IMR-90 (cell line): ENCODE results near the gene PSMA1. TPM values are rescaled to one million over a fixed set of nuclear protein-coding genes. Genes with fewer than 3 reads are reported as not detected.

Experiments used
- ATAC-seq: fragments of 200-7000 bp; cut with Tn5 transposase; 2 replicates; pipeline ENCODE4 v1.9.1; 2020; ENCODE audit warnings: low read depth, mild to moderate bottlenecking, moderate library complexity
- BruUV-seq: library from RNA; stranded (reverse); fragments of 400-500 nt; replicated peaks from 2 replicates; lab custom pipeline; 2021; lab: Mats Ljungman, UMichigan
- CTCF ChIA-PET: fragments of 300-600 bp; formaldehyde crosslinking; extraction: SDS; loops from one replicate; lab custom pipeline; 2021; ENCODE audit warnings: antibody characterized with exemption; lab: Yijun Ruan, JAX
- POLR2A ChIA-PET: fragments of 300-600 bp; sonication (Branson Sonifier 250); formaldehyde crosslinking; loops from one replicate; lab custom pipeline; 2022; ENCODE audit warnings: antibody characterized with exemption; ENCODE audit not compliant: unreplicated experiment; lab: Charles Lee
- DNase-seq: peaks from one replicate; pipeline ENCODE4 v3.0.0; 2013
- H2AFZ ChIP-seq: replicated peaks from 2 replicates; pipeline ENCODE3; 2013; ENCODE audit warnings: low read length, mild to moderate bottlenecking; ENCODE audit not compliant: poor library complexity
- H2AK5ac ChIP-seq: 2 replicates; pipeline ENCODE4 v1.6.1; 2013; ENCODE audit warnings: low read depth, low read length, inconsistent platforms
- H2AK9ac ChIP-seq: replicated peaks from 2 replicates; pipeline ENCODE3; 2013; ENCODE audit warnings: mild to moderate bottlenecking, low read depth, low read length, moderate library complexity; ENCODE audit not compliant: poor library complexity
- H2BK120ac ChIP-seq: 2 replicates; pipeline ENCODE4 v1.6.1; 2013; ENCODE audit warnings: low read depth, low read length, inconsistent platforms
- H2BK15ac ChIP-seq: 3 replicates; pipeline ENCODE4 v1.6.1; 2013; ENCODE audit warnings: low read depth, low read length, inconsistent platforms
- H2BK20ac ChIP-seq: 2 replicates; pipeline ENCODE4 v1.6.1; 2013; ENCODE audit warnings: low read depth, mild to moderate bottlenecking, inconsistent platforms, low read length, moderate library complexity
- H2BK5ac ChIP-seq: 2 replicates; pipeline ENCODE4 v1.6.1; 2013; ENCODE audit warnings: mild to moderate bottlenecking, low read depth, low read length, inconsistent platforms; ENCODE audit not compliant: poor library complexity, severe bottlenecking
- H3K14ac ChIP-seq: replicated peaks from 2 replicates; pipeline ENCODE4 v1.6.1; 2013; ENCODE audit warnings: low read depth, low read length, inconsistent platforms
- H3K18ac ChIP-seq: 2 replicates; pipeline ENCODE4 v1.6.1; 2013; ENCODE audit warnings: low read depth, low read length, control low read depth
- H3K23ac ChIP-seq: 2 replicates; pipeline ENCODE4 v1.6.1; 2013; ENCODE audit warnings: low read depth, low read length, inconsistent platforms
- H3K27ac ChIP-seq: 2 replicates; pipeline ENCODE4 v1.5.1; 2013; ENCODE audit warnings: mild to moderate bottlenecking, control low read depth, low read length; ENCODE audit not compliant: insufficient read depth
- H3K27me3 ChIP-seq: 2 replicates; pipeline ENCODE4 v1.6.1; 2013; ENCODE audit warnings: low read length; ENCODE audit not compliant: control insufficient read depth, insufficient read depth
- H3K36me3 ChIP-seq: 2 replicates; pipeline ENCODE4 v1.6.1; 2013; ENCODE audit warnings: low read length, mixed read lengths; ENCODE audit not compliant: control insufficient read depth, insufficient read depth
- H3K4ac ChIP-seq: 2 replicates; pipeline ENCODE4 v1.6.1; 2013; ENCODE audit warnings: low read depth, low read length, inconsistent platforms
- H3K4me1 ChIP-seq: 2 replicates; pipeline ENCODE4 v1.6.1; 2013; ENCODE audit warnings: low read length, mixed read lengths; ENCODE audit not compliant: control insufficient read depth, insufficient read depth
- H3K4me2 ChIP-seq: 2 replicates; pipeline ENCODE4 v1.6.1; 2013; ENCODE audit warnings: low read depth, mild to moderate bottlenecking, control low read depth, low read length, moderate library complexity
- H3K4me3 ChIP-seq: 2 replicates; pipeline ENCODE4 v1.5.1; 2013; ENCODE audit warnings: low read depth, mild to moderate bottlenecking, control low read depth, low read length, moderate library complexity; ENCODE audit not compliant: insufficient read depth
- H3K56ac ChIP-seq: 2 replicates; pipeline ENCODE4 v1.6.1; 2013; ENCODE audit warnings: low read length, inconsistent platforms; ENCODE audit not compliant: insufficient read depth; ENCODE audit errors: extremely low read depth
- H3K79me1 ChIP-seq, 2 experiments: 2 replicates each; pipeline ENCODE4 v1.6.1; 2013; ENCODE audit warnings: low read length in 2 of 2, inconsistent platforms in 1 of 2, low read depth in 1 of 2
- H3K9ac ChIP-seq: 2 replicates; pipeline ENCODE4 v1.6.1; 2013; ENCODE audit warnings: low read depth, low read length, control low read depth
- H3K9me1 ChIP-seq: 2 replicates; pipeline ENCODE4 v1.6.1; 2013; ENCODE audit warnings: low read length, inconsistent platforms; ENCODE audit not compliant: insufficient read depth
- H3K9me3 ChIP-seq: 2 replicates; pipeline ENCODE4 v1.6.1; 2013; ENCODE audit warnings: low read length; ENCODE audit not compliant: control insufficient read depth, insufficient read depth
- H4K20me1 ChIP-seq: 2 replicates; pipeline ENCODE4 v1.6.1; 2013; ENCODE audit warnings: low read length, inconsistent platforms; ENCODE audit not compliant: insufficient read depth
- H4K5ac ChIP-seq: 2 replicates; pipeline ENCODE4 v1.6.1; 2013; ENCODE audit warnings: mild to moderate bottlenecking, low read depth, low read length, control low read depth
- H4K8ac ChIP-seq, 2 experiments: 2 replicates each; pipeline ENCODE4 v1.6.1; 2013; ENCODE audit warnings: low read depth in 2 of 2, low read length in 2 of 2, control low read depth in 1 of 2, inconsistent platforms in 1 of 2
- H4K91ac ChIP-seq: 2 replicates; pipeline ENCODE4 v1.6.1; 2013; ENCODE audit warnings: low read depth, low read length, inconsistent platforms; ENCODE audit not compliant: insufficient read depth
- BHLHE40 ChIP-seq: fragments of 150-350 bp; IDR thresholded peaks from 2 replicates; pipeline ENCODE4 v1.6.1; 2016; ENCODE audit warnings: mild to moderate bottlenecking, low read depth, low read length
- CEBPB ChIP-seq: IDR thresholded peaks from 2 replicates; pipeline ENCODE4 v1.6.1; 2012; ENCODE audit warnings: low read depth, low read length, improper control_type of control experiment
- CHD1 ChIP-seq: IDR thresholded peaks from 2 replicates; pipeline ENCODE4 v1.6.1; 2012; ENCODE audit warnings: low read depth, low read length, improper control_type of control experiment
- CTCF ChIP-seq: conservative IDR thresholded peaks from 2 replicates; pipeline ENCODE4 v1.5.1; 2012; ENCODE audit warnings: mild to moderate bottlenecking, low read depth, low read length, improper control_type of control experiment
- ELK1 ChIP-seq: fragments of 150-350 bp; IDR thresholded peaks from 2 replicates; pipeline ENCODE4 v1.6.1; 2016; ENCODE audit warnings: low read depth, mild to moderate bottlenecking, low read length, moderate library complexity, borderline replicate concordance
- FOS ChIP-seq: fragments of 150-350 bp; IDR thresholded peaks from 2 replicates; pipeline ENCODE4 v1.6.1; 2016; ENCODE audit warnings: low read depth, low read length
- MAFK ChIP-seq: IDR thresholded peaks from 2 replicates; pipeline ENCODE4 v1.6.1; 2012; ENCODE audit warnings: low read depth, low read length, improper control_type of control experiment
- MAZ ChIP-seq: IDR thresholded peaks from 2 replicates; pipeline ENCODE4 v1.6.1; 2012; ENCODE audit warnings: low read depth, mild to moderate bottlenecking, low read length, improper control_type of control experiment, moderate library complexity, borderline replicate concordance
- MXI1 ChIP-seq: IDR thresholded peaks from 2 replicates; pipeline ENCODE4 v1.6.1; 2012; ENCODE audit warnings: low read depth, mild to moderate bottlenecking, low read length, moderate library complexity, borderline replicate concordance
- NFE2L2 ChIP-seq: fragments of 150-350 bp; IDR thresholded peaks from 2 replicates; pipeline ENCODE4 v1.6.1; 2016; ENCODE audit warnings: low read depth, mild to moderate bottlenecking, low read length
- POLR2A ChIP-seq: IDR thresholded peaks from 2 replicates; pipeline ENCODE4 v1.6.1; 2012; ENCODE audit warnings: mild to moderate bottlenecking, low read depth, low read length
- RAD21 ChIP-seq: IDR thresholded peaks from 2 replicates; pipeline ENCODE4 v1.6.1; 2012; ENCODE audit warnings: low read length, improper control_type of control experiment
- RCOR1 ChIP-seq: IDR thresholded peaks from 2 replicates; pipeline ENCODE4 v1.6.1; 2012; ENCODE audit warnings: mild to moderate bottlenecking, low read length, improper control_type of control experiment; ENCODE audit not compliant: insufficient replicate concordance
- RFX5 ChIP-seq: IDR thresholded peaks from 2 replicates; pipeline ENCODE4 v1.8.0; 2012; ENCODE audit warnings: low read depth, mild to moderate bottlenecking, low read length, moderate library complexity
- SMC3 ChIP-seq: fragments of 150-350 bp; IDR thresholded peaks from 2 replicates; pipeline ENCODE4 v1.6.1; 2016; ENCODE audit warnings: low read depth, mild to moderate bottlenecking, antibody characterized with exemption, low read length, moderate library complexity
- USF2 ChIP-seq: fragments of 150-350 bp; IDR thresholded peaks from 2 replicates; pipeline ENCODE4 v1.6.1; 2017; ENCODE audit warnings: mild to moderate bottlenecking, antibody characterized with exemption, low read length, low read depth
- WGBS, 2 experiments: methylation state at CpG; one replicate each; pipeline versions ENCODE4 v1.1.5 to v1.1.7; 2013; ENCODE audit warnings: missing lambda C conversion rate in 2 of 2; ENCODE audit not compliant: insufficient read length in 1 of 2; ENCODE audit errors: extremely low coverage in 2 of 2; 5-methylcytosine and 5-hydroxymethylcytosine counted together
- dilution Hi-C: fragments of 300-500 bp; cut with HindIII; formaldehyde crosslinking; loops from one replicate; pipeline ENCODE4 v1.14.3; 2018; ENCODE audit warnings: low sequenced_read_pairs; ENCODE audit not compliant: unreplicated experiment
- in situ Hi-C: fragments of 300-500 bp; cut with MboI; formaldehyde crosslinking; loops from 3 replicates; pipeline ENCODE4 v1.14.3; 2019; ENCODE audit warnings: low sequenced_read_pairs, inconsistent platforms, mixed read lengths
- intact Hi-C: fragments of 100-400 bp; cut with micrococcal nuclease; formaldehyde crosslinking; loops from 2 replicates; pipeline ENCODE4 v1.10.0; 2022
- polyA plus RNA-seq, 3 experiments: library from polyadenylated mRNA; depleted of rRNA; stranded (reverse); fragments of >200 nt; gene quantifications; 2 replicates each; pipeline ENCODE4 v1.2.3, GENCODE V29; 2012; ENCODE audit warnings: low replicate concordance in 1 of 3
- total RNA-seq: library from RNA; depleted of rRNA; stranded (reverse); fragments of >200 nt; gene quantifications from 2 replicates; pipeline ENCODE4 v1.2.3, GENCODE V29; 2012

The PSMA1 gene
- total and polyA plus RNA-seq, 2 of the 4 experiments (the other 2 are of a cell fraction) = 179 to 194 TPM

GRCh38 chr11:14522245-14522644 is 2.1 kb upstream of the PSMA1 start:
- no peak overlapping the region for H3K14ac ChIP-seq
- in situ Hi-C loops = loop anchor here (5.0 kb wide), 1 partner anchor 375 kb away; no protein-coding TSS in a partner anchor

More at GRCh38 chr11:14522245-14522644, 2.1 kb upstream of the PSMA1 start:
- CTCF ChIA-PET = no interaction called here
- no peak overlapping the region for H4K91ac ChIP-seq
- H3K36me3 ChIP-seq = peaks cover 3% of the 10 kb centered on the region; the same call in 1 of the 2 replicates
- no peaks in the 10 kb centered on the region for H3K9me1 ChIP-seq
- no TSS peak for BruUV-seq
- no peak overlapping the region for H3K4ac ChIP-seq
- dilution Hi-C loops (no loop called here), intact Hi-C loops (loop anchor here (5.0 to 10.0 kb wide), 2 partner anchors 385 to 673 kb away; no protein-coding TSS in a partner anchor)
- POLR2A ChIA-PET = no interaction called here
- H2BK120ac ChIP-seq = no peak overlapping the region
- H4K8ac ChIP-seq = no peak overlapping the region
- H3K9me3 ChIP-seq = no peaks in the 10 kb centered on the region
- H3K79me1 ChIP-seq = peaks cover 12 to 23% of the 10 kb centered on the region in 2 experiments; a peak in 3 of 4 replicates
- H3K27me3 ChIP-seq = no peaks in the 10 kb centered on the region
- no CpG with 5 or more reads among the region's 1 CpG for WGBS, 2 experiments
- H3K9ac ChIP-seq = no peak overlapping the region
- H3K56ac ChIP-seq = no peak overlapping the region
- TF ChIP-seq USF2 (no peak), CHD1 (no peak), SMC3 (no peak), ELK1 (no peak), CEBPB (no peak), BHLHE40 (no peak), POLR2A (no peak), RFX5 (no peak), RCOR1 (no peak), FOS (no peak), RAD21 (no peak), MAZ (no peak), MXI1 (no peak), CTCF (no peak), MAFK (no peak), NFE2L2 (no peak)
- H3K4me1 ChIP-seq = no peaks in the 10 kb centered on the region; the same call in 1 of the 2 replicates
- H2BK15ac ChIP-seq = no peak overlapping the region
- no peak overlapping the region for H2BK20ac ChIP-seq
- no peak overlapping the region for H3K23ac ChIP-seq
- H3K4me2 ChIP-seq = no peak overlapping the region
- H2AK9ac ChIP-seq = no peak overlapping the region
- no peak overlapping the region for H2AK5ac ChIP-seq
- no peak overlapping the region for H2BK5ac ChIP-seq
- no peak overlapping the region for H2AFZ ChIP-seq
- no peak overlapping the region for H3K4me3 ChIP-seq
- no peak for DNase-seq
- ATAC-seq = no peak
- no peak overlapping the region for H3K18ac ChIP-seq
- H4K5ac ChIP-seq = no peak overlapping the region
- peaks cover 13% of the 10 kb centered on the region; the same call in 1 of the 2 replicates for H4K20me1 ChIP-seq
- no peak overlapping the region for H3K27ac ChIP-seq
